ENCODE measurements around the gene SLC41A2. TPM values are rescaled to one million over a fixed set of nuclear protein-coding genes. Genes with fewer than 3 reads are reported as not detected.

Gene SLC41A2
- total and polyA plus RNA-seq, 2 of the 13 experiments (the other 11 are each of a cell fraction or from before 2014, with no cell fraction given): 2.3 to 12.8 TPM

- TF ChIP-seq, protein P1, sequence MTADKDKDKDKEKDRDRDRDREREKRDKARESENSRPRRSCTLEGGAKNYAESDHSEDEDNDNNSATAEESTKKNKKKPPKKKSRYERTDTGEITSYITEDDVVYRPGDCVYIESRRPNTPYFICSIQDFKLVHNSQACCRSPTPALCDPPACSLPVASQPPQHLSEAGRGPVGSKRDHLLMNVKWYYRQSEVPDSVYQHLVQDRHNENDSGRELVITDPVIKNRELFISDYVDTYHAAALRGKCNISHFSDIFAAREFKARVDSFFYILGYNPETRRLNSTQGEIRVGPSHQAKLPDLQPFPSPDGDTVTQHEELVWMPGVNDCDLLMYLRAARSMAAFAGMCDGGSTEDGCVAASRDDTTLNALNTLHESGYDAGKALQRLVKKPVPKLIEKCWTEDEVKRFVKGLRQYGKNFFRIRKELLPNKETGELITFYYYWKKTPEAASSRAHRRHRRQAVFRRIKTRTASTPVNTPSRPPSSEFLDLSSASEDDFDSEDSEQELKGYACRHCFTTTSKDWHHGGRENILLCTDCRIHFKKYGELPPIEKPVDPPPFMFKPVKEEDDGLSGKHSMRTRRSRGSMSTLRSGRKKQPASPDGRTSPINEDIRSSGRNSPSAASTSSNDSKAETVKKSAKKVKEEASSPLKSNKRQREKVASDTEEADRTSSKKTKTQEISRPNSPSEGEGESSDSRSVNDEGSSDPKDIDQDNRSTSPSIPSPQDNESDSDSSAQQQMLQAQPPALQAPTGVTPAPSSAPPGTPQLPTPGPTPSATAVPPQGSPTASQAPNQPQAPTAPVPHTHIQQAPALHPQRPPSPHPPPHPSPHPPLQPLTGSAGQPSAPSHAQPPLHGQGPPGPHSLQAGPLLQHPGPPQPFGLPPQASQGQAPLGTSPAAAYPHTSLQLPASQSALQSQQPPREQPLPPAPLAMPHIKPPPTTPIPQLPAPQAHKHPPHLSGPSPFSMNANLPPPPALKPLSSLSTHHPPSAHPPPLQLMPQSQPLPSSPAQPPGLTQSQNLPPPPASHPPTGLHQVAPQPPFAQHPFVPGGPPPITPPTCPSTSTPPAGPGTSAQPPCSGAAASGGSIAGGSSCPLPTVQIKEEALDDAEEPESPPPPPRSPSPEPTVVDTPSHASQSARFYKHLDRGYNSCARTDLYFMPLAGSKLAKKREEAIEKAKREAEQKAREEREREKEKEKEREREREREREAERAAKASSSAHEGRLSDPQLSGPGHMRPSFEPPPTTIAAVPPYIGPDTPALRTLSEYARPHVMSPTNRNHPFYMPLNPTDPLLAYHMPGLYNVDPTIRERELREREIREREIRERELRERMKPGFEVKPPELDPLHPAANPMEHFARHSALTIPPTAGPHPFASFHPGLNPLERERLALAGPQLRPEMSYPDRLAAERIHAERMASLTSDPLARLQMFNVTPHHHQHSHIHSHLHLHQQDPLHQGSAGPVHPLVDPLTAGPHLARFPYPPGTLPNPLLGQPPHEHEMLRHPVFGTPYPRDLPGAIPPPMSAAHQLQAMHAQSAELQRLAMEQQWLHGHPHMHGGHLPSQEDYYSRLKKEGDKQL (CRISPR knock-in tag; IDR thresholded peaks at IDR 0.05; ENCODE audit: low read depth): no peak
- TF ChIP-seq, protein P2, sequence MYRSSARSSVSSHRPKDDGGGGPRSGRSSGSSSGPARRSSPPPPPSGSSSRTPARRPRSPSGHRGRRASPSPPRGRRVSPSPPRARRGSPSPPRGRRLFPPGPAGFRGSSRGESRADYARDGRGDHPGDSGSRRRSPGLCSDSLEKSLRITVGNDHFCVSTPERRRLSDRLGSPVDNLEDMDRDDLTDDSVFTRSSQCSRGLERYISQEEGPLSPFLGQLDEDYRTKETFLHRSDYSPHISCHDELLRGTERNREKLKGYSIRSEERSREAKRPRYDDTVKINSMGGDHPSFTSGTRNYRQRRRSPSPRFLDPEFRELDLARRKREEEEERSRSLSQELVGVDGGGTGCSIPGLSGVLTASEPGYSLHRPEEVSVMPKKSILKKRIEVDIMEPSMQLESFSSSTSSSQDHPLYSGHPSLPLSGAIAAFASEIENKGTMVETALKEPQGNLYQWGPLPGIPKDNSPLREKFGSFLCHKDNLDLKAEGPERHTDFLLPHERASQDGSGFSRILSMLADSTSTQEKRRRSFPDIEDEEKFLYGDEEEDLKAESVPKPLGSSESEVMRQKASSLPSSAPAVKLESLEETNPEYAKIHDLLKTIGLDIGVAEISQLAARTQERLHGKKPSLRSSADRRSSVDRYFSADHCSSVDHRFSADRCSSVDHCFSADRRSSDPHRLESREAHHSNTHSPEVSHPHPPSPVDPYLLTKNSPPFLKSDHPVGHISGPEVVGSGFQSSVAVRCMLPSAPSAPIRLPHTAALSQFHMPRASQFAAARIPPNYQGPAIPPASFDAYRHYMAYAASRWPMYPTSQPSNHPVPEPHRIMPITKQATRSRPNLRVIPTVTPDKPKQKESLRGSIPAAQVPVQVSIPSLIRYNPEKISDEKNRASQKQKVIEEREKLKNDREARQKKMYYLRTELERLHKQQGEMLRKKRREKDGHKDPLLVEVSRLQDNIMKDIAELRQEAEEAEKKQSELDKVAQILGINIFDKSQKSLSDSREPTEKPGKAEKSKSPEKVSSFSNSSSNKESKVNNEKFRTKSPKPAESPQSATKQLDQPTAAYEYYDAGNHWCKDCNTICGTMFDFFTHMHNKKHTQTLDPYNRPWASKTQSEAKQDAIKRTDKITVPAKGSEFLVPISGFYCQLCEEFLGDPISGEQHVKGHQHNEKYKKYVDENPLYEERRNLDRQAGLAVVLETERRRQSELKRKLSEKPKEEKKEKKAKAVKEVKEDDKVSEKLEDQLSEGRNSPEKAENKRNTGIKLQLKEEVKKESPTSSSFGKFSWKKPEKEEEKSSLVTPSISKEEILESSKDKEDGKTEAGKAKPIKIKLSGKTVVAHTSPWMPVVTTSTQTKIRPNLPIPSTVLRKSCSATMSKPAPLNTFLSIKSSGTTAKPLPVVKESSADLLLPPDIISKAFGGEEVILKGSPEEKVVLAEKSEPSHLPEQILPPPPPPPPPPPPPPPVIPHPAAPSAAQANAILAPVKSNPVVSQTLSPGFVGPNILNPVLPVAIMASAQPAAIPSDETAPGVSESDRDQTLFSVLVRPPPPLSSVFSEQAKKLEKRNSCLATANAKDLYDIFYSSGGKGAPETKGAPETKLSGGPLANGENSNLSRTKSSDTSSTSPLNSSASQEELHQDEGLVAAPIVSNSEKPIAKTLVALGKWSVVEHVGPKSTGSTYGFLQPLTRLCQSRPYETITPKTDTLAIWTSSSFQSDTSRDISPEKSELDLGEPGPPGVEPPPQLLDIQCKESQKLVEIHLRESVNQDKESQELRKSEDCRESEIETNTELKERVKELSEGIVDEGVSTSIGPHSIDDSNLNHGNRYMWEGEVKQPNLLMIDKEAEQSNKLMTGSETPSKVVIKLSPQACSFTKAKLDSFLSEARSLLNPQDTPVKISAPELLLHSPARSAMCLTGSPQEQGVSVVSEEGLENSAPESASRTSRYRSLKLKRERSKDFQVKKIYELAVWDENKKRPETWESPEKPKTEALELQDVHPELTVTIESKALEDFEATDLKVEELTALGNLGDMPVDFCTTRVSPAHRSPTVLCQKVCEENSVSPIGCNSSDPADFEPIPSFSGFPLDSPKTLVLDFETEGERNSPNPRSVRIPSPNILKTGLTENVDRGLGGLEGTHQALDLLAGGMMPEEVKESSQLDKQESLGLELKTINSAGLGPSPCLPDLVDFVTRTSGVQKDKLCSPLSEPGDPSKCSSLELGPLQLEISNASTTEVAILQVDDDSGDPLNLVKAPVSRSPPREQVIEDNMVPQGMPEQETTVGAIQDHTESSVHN (CRISPR knock-in tag; IDR thresholded peaks at IDR 0.05): no peak
- TF ChIP-seq XBP1 (CRISPR knock-in tag; IDR thresholded peaks at IDR 0.05) (no peak), JUNB (CRISPR knock-in tag; IDR thresholded peaks at IDR 0.05; ENCODE audit: borderline replicate concordance) (no peak), ZNF549 (CRISPR knock-in tag; IDR thresholded peaks at IDR 0.05) (0 out of 2 replicates have a peak, but pooled peaks have one; percentile 47), FLYWCH1 (CRISPR knock-in tag; IDR thresholded peaks at IDR 0.05) (no peak), SNAPC2 (CRISPR knock-in tag; IDR thresholded peaks at IDR 0.05) (no peak), POLR2A (IDR thresholded peaks at IDR 0.05; ENCODE audit: insufficient read depth in 1 of 2, low read depth in 2 of 2, low read length in 2 of 2) (peak; percentile 86 to 97), ZNF124 (CRISPR knock-in tag; IDR thresholded peaks at IDR 0.05) (0 out of 2 replicates have a peak, but pooled peaks have one; percentile 33), SIX1 (CRISPR knock-in tag; IDR thresholded peaks at IDR 0.05; ENCODE audit: borderline replicate concordance) (no peak), POLR2G (IDR thresholded peaks at IDR 0.05; ENCODE audit: low read depth, low read length) (peak; percentile 93), ADNP (CRISPR knock-in tag; IDR thresholded peaks at IDR 0.05) (no peak), KDM5A (IDR thresholded peaks at IDR 0.05; ENCODE audit: borderline replicate concordance, low read length) (peak; percentile 40; the same call in 1 of the 2 replicates)
These were observed 28.2 kb upstream of the SLC41A2 start, which contains the start of gene NOPCHAP1 (continued) for GRCh38 chr12:104986022-104986941.

All from HepG2 (cell line).